HG03280 (cell line): Measurements from ENCODE around the gene FXYD6.
"Not testable (repeated sequence)": the region's sequence is repeated elsewhere in the genome, so short reads cannot be mapped to it uniquely, and the experiment has no call there.

Source experiments
- ATAC-seq: cut with Tn5 transposase; IDR thresholded peaks from one replicate; pipeline ENCODE4 v1.9.1; 2021; ENCODE audit warnings: mild to moderate bottlenecking, moderate library complexity; ENCODE audit not compliant: unreplicated experiment

The FXYD6 gene

DNA sequence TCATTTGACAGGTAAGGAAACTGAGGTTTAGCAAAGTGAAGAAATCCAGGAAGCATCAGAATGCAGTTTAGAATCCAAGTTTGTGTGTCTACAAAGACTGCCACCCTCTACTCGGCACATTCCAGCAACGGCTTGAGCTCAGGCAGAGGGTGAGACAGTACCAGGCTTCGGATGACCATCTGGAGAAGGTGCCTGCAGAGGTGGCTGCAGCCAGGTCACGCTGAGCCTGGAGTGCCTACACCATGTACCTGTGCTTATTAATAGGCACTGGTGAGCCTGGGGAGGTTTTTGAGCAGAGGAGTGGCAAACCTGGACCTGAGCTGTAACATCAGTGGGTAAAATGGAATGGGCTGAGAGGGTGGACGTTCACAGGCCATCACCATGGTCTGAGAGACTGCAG is 4.7 kb downstream of the FXYD6 start:
- ATAC-seq = no peak

DNA sequence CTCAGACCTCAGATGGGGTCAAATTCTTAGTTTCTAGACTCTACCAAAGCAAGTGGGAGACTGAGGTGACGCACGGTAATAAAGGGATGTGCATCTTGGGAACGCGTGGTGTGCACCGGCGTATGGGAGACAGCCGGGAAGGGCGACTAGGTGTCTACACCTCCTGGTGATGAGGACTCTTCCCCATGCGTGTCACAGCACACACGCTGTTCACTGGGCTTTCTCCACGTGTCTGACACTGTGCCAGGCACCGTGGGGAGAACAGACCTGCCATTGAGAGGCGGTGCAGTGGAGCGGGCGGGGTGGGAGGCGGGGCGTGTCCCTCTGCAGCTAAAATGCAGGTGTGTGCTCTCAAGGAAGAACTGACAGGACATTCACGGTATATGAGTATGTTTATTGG is 5.3 kb downstream of the FXYD6 start:
- ATAC-seq = no peak

- no peak for ATAC-seq
Observed at GRCh38 chr11:117870103-117870952, 6.1 kb downstream of the FXYD6 start.

GRCh38 chr11:117869604-117870003 is 6.9 kb downstream of the FXYD6 start:
- no peak for ATAC-seq

- ATAC-seq = no peak
Observed at GRCh38 chr11:117868815-117869561, 7.5 kb downstream of the FXYD6 start.

- ATAC-seq = no peak
Observed at GRCh38 chr11:117868088-117868487, 8.4 kb downstream of the FXYD6 start.

- ATAC-seq = no peak
Observed at GRCh38 chr11:117866526-117866925, 9.9 kb downstream of the FXYD6 start.

DNA sequence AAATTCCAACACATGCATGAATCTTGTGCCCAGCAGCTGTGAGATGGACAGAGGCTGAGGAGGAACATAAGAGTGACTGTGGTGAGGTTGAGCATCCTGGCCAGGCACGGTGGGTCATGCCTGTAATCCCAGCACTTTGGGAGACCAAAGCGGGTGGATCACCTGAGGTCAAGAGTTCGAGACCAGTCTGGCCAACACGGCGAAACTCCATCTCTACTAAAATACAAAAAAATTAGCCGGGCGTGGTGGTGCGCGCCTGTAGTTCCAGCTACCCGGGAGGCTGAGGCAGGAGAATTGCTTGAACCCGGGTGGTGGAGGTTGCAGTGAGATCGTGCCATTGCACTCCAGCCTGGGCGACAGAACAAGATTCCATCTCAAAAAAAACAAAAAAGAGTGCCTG is 10.9 kb downstream of the FXYD6 start:
- ATAC-seq = not testable (repeated sequence)

DNA sequence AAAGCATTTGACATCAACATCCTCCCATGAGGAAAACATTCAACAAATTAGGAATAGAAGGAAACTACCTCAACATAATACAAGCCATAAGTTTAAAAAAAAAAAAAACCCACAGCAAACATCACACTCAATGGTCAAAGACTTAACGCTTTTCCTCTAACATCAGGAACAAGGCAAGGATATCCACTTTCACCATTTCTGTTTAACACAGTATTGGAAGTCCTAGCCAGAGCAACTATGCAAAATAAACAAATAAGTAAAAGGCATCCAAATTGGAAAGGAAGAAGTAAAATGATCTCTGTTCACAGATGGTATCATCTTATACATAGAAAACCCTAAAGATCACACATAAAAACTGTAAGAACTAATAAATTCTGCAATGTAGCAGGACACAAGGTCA is 13.1 kb downstream of the FXYD6 start:
- no peak for ATAC-seq

DNA sequence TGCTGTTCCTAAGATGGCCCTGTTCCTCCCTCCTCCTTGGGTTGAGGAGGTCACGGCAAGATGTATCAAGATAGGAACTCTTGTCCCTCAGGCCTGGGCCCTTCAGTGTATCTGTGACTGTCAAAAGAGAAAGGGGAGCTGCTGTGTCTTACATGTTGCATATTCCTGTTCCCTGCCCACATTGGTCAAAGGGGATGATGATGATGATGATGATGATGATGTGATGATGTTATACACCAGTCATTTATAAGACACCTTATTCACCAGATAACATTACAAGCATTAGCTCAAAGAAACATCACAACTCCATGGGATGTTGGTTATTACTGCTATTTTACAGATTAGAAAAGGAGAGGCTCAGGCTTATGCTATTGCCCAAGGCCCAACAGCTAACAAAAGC is 13.7 kb downstream of the FXYD6 start:
- no peak for ATAC-seq

- ATAC-seq = no peak
Observed at GRCh38 chr11:117862019-117862725, 14.3 kb downstream of the FXYD6 start.

- no peak for ATAC-seq
Observed at GRCh38 chr11:117861151-117862018, 15.1 kb downstream of the FXYD6 start.

GRCh38 chr11:117860139-117860538 is 16.3 kb downstream of the FXYD6 start:
- ATAC-seq = no peak

DNA sequence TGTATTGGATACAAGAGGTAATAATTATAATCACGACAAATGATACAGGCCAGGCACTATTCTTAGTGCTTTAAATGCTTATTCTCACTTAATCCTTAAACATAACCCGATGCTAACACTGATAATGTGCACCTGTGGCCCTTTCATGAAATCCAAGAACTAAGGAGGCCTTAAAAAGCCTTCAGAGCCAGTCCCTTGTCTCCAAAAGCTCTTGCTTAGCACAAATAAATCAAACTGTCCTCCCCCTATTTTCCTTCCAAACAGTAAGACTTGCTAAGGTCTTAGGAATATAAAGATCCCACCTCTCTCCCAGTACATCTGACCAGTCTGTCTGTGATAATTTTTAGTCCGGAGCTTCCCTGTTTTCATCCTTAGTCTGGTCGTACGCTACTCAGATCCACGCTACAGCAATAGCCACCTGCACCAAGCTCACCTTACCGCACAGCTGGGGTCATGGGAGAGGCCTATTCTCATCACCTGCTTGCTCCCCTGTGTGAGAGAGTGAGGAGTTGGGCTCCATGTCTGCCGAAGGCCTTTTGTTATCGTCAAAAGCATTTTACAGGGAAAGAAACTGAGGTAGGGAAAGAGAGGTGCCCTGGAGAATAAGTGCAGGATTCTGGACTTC is 16.9 kb downstream of the FXYD6 start:
- no peak for ATAC-seq

DNA sequence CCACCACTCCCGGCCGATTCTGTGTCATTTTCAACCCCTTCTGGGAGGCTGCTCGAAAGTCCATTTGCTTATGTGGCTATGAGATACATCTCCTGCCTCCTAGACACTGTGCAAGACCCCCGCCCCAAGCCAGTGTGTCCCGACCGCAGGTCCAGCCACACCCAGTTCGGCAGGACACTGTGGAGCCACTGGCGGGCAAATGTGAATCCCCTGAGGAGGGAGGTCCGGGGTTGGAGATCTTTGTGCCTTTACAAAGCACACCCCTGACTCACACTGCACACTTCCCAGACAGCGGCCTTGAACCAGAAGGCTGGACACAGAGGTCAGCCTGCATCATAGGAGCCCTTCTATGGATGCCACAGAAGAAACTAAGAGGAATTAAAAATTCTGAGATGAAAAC is 17.4 kb downstream of the FXYD6 start:
- ATAC-seq = no peak

DNA sequence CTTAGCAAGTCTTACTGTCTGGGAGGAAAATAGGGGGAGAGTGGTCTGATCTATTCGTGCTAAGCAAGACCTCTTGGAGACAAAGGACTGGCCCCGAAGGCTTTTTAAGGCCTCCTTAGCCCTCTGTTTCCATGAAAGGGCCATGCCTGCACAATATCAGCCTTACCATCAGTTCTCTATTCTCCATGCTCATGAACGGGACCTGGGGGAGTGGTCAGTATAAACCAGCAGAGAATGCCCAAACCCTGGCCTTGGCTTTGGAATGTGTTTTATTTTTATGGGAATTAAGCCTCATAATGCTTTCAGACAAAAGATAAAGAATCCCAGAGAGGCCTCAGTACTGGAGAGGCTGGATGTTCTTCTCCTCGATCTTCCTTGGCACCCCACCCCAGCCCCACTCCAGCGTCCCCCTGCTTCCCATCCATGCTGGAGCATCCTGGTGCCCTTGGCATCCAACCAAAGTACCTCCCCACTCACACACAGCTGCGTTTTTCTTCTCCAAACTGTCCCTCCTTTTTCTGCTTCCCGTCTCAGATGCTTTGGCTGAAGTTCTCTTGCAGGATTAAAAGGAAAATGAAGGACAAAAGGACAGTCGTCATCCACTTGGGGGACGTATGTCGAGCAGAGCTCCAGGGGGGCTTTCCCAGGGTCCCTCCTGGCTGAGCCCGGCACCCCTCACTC is 18.6 kb downstream of the FXYD6 start:
- ATAC-seq = no peak

- ATAC-seq = no peak
Observed at GRCh38 chr11:117855912-117856651, 20.4 kb downstream of the FXYD6 start.

GRCh38 chr11:117855186-117855845 is 21.1 kb downstream of the FXYD6 start:
- ATAC-seq = no peak
